K562 (cell line): Measurements from ENCODE around the gene SOAT2. TPM values are rescaled to one million over a fixed set of nuclear protein-coding genes. Genes with fewer than 3 reads are reported as not detected.

ENCODE experiments used
- ATAC-seq: fragments of 200-7000 bp; cut with Tn5 transposase; 3 replicates; pipeline ENCODE4 v1.9.1; 2020; ENCODE audit warnings: moderate library complexity
- BruUV-seq: library from RNA; stranded (reverse); fragments of 400-500 nt; replicated peaks from 2 replicates; lab custom pipeline; 2021; lab: Mats Ljungman, UMichigan
- CTCF ChIA-PET: fragments of 300-600 bp; formaldehyde crosslinking; extraction: SDS; loops from one replicate; lab custom pipeline; 2021; ENCODE audit warnings: low intra/inter-chr PET ratio; lab: Yijun Ruan, JAX
- POLR2A ChIA-PET: fragments of 300-600, 350-650 bp; sonication (Branson Sonifier 250); formaldehyde crosslinking; extraction: SDS; loops from one replicate; lab custom pipeline; 2021; ENCODE audit warnings: antibody characterized with exemption, inconsistent platforms; lab: Yijun Ruan, JAX
- DNase-seq, 4 experiments: peaks; one replicate each; pipeline versions ENCODE4 v3.0.0 to v3.0.0-alpha.2; 2011 to 2018; ENCODE audit warnings: low spot score in 3 of 4, mixed read lengths in 3 of 4; ENCODE audit errors: extremely low read depth in 1 of 4
- FAIRE-seq: peaks from 2 replicates; lab custom pipeline; 2011; peaks lifted over from hg19 to GRCh38; lab: Jason Lieb, UNC
- H2AFZ ChIP-seq: 2 replicates; pipeline ENCODE4 v1.6.0; 2011; ENCODE audit warnings: low read depth, low read length, control low read depth, inconsistent platforms
- H3K27ac ChIP-seq: fragments of 200-600 bp; 3 replicates; pipeline ENCODE4 v1.8.0; 2011; ENCODE audit warnings: low read depth, mild to moderate bottlenecking, control low read depth, inconsistent platforms, low read length, moderate library complexity, mixed read lengths; ENCODE audit errors: extremely low read depth
- H3K27me3 ChIP-seq, 2 experiments: fragments of 300-600 bp in 1 of 2; 2 replicates in 1 of 2; 3 replicates in 1 of 2; pipeline versions ENCODE4 v1.6.0 to v1.8.0; 2011; ENCODE audit warnings: inconsistent platforms in 2 of 2, low read length in 2 of 2, mild to moderate bottlenecking in 1 of 2, mixed read lengths in 1 of 2, moderate library complexity in 1 of 2; ENCODE audit not compliant: control insufficient read depth in 2 of 2, insufficient read depth in 2 of 2
- H3K36me3 ChIP-seq: fragments of 300-600 bp; 3 replicates; pipeline ENCODE4 v1.8.0; 2011; ENCODE audit warnings: mild to moderate bottlenecking, low read length, inconsistent platforms; ENCODE audit not compliant: control insufficient read depth, insufficient read depth
- H3K4me1 ChIP-seq, 2 experiments: fragments of 200-600 bp in 1 of 2; replicated peaks in 1 of 2; 2 replicates in 1 of 2; 3 replicates in 1 of 2; pipeline versions ENCODE4 v1.5.1 to v1.8.0; 2011; ENCODE audit warnings: inconsistent platforms in 2 of 2, low read length in 2 of 2, mild to moderate bottlenecking in 1 of 2, mixed read lengths in 1 of 2, moderate library complexity in 1 of 2; ENCODE audit not compliant: control insufficient read depth in 2 of 2, insufficient read depth in 2 of 2
- H3K4me2 ChIP-seq: 2 replicates; pipeline ENCODE4 v1.6.1; 2011; ENCODE audit warnings: low read length, control low read depth, inconsistent platforms, mixed read lengths; ENCODE audit not compliant: insufficient read depth
- H3K4me3 ChIP-seq: fragments of 200-600 bp; sonication (generic), shearing (Covaris generic); 2 replicates; pipeline ENCODE4 v1.5.1; 2016; ENCODE audit warnings: control low read depth, inconsistent platforms
- H3K79me2 ChIP-seq: fragments of 200-600 bp; 3 replicates; pipeline ENCODE4 v1.8.0; 2011; ENCODE audit warnings: low read length, inconsistent platforms; ENCODE audit not compliant: control insufficient read depth, insufficient read depth
- H3K9ac ChIP-seq, 2 experiments: 2 replicates each; pipeline versions ENCODE4 v1.6.0 to v1.6.1; 2011; ENCODE audit warnings: low read depth in 2 of 2, low read length in 2 of 2, control low read depth in 1 of 2, inconsistent platforms in 1 of 2, mild to moderate bottlenecking in 1 of 2, mixed read lengths in 1 of 2; ENCODE audit not compliant: insufficient read depth in 1 of 2
- H3K9me1 ChIP-seq: one replicate; pipeline ENCODE4 v1.6.0; 2011; ENCODE audit warnings: inconsistent platforms, mild to moderate bottlenecking, low read length, moderate library complexity; ENCODE audit not compliant: control insufficient read depth, insufficient read depth
- H3K9me3 ChIP-seq: replicated peaks from 2 replicates; pipeline ENCODE4 v1.5.1; 2011; ENCODE audit warnings: low read depth, low read length, inconsistent platforms; ENCODE audit not compliant: control insufficient read depth, insufficient read depth
- H4K20me1 ChIP-seq: replicated peaks from 2 replicates; pipeline ENCODE4 v1.6.1; 2011; ENCODE audit warnings: low read length, inconsistent platforms, mixed read lengths; ENCODE audit not compliant: control insufficient read depth, insufficient read depth
- CHD2 ChIP-seq: IDR thresholded peaks from 2 replicates; pipeline ENCODE4 v1.6.1; 2011; ENCODE audit warnings: low read depth, low read length
- FOXP4 ChIP-seq: sonication (generic); formaldehyde crosslinking; IDR thresholded peaks from 2 replicates; pipeline ENCODE4 v1.8.0; 2022; ENCODE audit warnings: mild to moderate bottlenecking, missing genetic modification reagents, borderline replicate concordance
- MED1 ChIP-seq: sonication (generic); formaldehyde crosslinking; IDR thresholded peaks from 2 replicates; pipeline ENCODE4 v1.8.1; 2023; ENCODE audit warnings: missing genetic modification reagents, borderline replicate concordance
- NFIC ChIP-seq: fragments of 450-650 bp; IDR thresholded peaks from 2 replicates; pipeline ENCODE4 v1.6.1; 2017; ENCODE audit warnings: mild to moderate bottlenecking, inconsistent platforms
- PATZ1 ChIP-seq: fragments of 250-450 bp; sonication (Bioruptor Pico); IDR thresholded peaks from 2 replicates; pipeline ENCODE4 v1.5.0; 2020; ENCODE audit warnings: mild to moderate bottlenecking, borderline replicate concordance
- STAT5B ChIP-seq: fragments of 250-450 bp; sonication (Bioruptor Pico); IDR thresholded peaks from 2 replicates; pipeline ENCODE4 v1.8.0; 2021; ENCODE audit warnings: mild to moderate bottlenecking, inconsistent platforms
- XRCC3 ChIP-seq: fragments of 450-650 bp; IDR thresholded peaks from 2 replicates; pipeline ENCODE4 v1.6.1; 2017; ENCODE audit warnings: mild to moderate bottlenecking, moderate library complexity
- ZBTB34 ChIP-seq: fragments of 250-450 bp; sonication (Bioruptor Pico); IDR thresholded peaks from 2 replicates; pipeline ENCODE4 v1.8.0; 2021; ENCODE audit warnings: mild to moderate bottlenecking, moderate library complexity
- ZBTB5 ChIP-seq: fragments of 450-650 bp; IDR thresholded peaks from 2 replicates; pipeline ENCODE4 v1.6.1; 2017; ENCODE audit warnings: antibody characterized with exemption
- ZNF184 ChIP-seq: sonication (generic); formaldehyde crosslinking; IDR thresholded peaks from 2 replicates; pipeline ENCODE4 v1.5.0; 2020; ENCODE audit warnings: missing genetic modification reagents
- ZNF696 ChIP-seq: fragments of 250-450 bp; sonication (Bioruptor Pico); conservative IDR thresholded peaks from 2 replicates; pipeline ENCODE4 v1.4.0; 2020; ENCODE audit warnings: mild to moderate bottlenecking, moderate library complexity
- WGBS: fragments of 100-300 bp; shearing (Covaris generic); methylation state at CpG from one replicate; pipeline ENCODE4 v1.1.6; 2016; ENCODE audit warnings: low coverage, mixed read lengths; ENCODE audit not compliant: insufficient coverage; ENCODE audit errors: missing lambda C conversion rate; 5-methylcytosine and 5-hydroxymethylcytosine counted together
- in situ Hi-C: fragments of 300-500 bp; cut with MboI; formaldehyde crosslinking; loops from 4 replicates; pipeline ENCODE4 v1.15.0; 2018; ENCODE audit warnings: inconsistent platforms, mixed read lengths
- intact Hi-C: fragments of 100-400 bp; cut with micrococcal nuclease; formaldehyde crosslinking; loops from 2 replicates; pipeline ENCODE4 v1.14.2; 2022
- polyA plus RNA-seq, 8 experiments: library from polyadenylated mRNA; depleted of rRNA in 4 of 8; stranded (reverse) in 5 of 8; unstranded in 3 of 8; fragments of >200 nt; fragmentation: Nextera tagmentation in 2 of 8; fragmentation: Illumina TruSeq in 1 of 8; extraction: Ambion mirVana in 2 of 8; extraction: Trizol in 1 of 8; gene quantifications; 2 replicates each; pipeline versions ENCODE4 v1.2.1 to v1.2.3, GENCODE V29; 2011 to 2014; ENCODE audit warnings: inconsistent platforms in 1 of 8, missing spikeins in 1 of 8
- total RNA-seq, 7 experiments: library from RNA; depleted of rRNA in 6 of 7; stranded (reverse); fragments of >200 nt in 6 of 7; fragmentation: Illumina TruSeq in 2 of 7; extraction: Trizol in 2 of 7; gene quantifications; 2 replicates each; pipeline versions ENCODE4 v1.2.1 to v1.2.3, GENCODE V29; 2011 to 2021; ENCODE audit warnings: low replicate concordance in 1 of 7

The SOAT2 gene
- total and polyA plus RNA-seq, 9 of the 15 experiments (the other 6 are each of a cell fraction or from before 2014, with no cell fraction given): 0.04 TPM; not detected in 8

- H3K9ac ChIP-seq: no peak overlapping the region
- intact Hi-C loops: loop anchor here (10.0 kb wide), 1 partner anchor 440 kb away; the partner anchor contains the start of genes NPFF and TARBP2
- FAIRE-seq: no peak
- TF ChIP-seq PATZ1: no peak
- TF ChIP-seq ZBTB34: no peak
- no peak for TF ChIP-seq ZNF184 (CRISPR knock-in tag)
- TF ChIP-seq ZNF696 (CRISPR knock-in tag): no peak
- no peak for TF ChIP-seq ZBTB5
- no peak for TF ChIP-seq NFIC
- no peak for TF ChIP-seq FOXP4 (CRISPR knock-in tag)
- TF ChIP-seq MED1: no peak
- TF ChIP-seq CHD2: no peak
- TF ChIP-seq STAT5B: no peak
- TF ChIP-seq XRCC3: no peak
Observed at GRCh38 chr12:53064613-53065436, 38.5 kb upstream of the SOAT2 start.

More at GRCh38 chr12:53064613-53065436, 38.5 kb upstream of the SOAT2 start:
- H3K4me2 ChIP-seq: no peak overlapping the region
- no peaks in the 10 kb centered on the region for H3K9me1 ChIP-seq
- H3K27ac ChIP-seq: no peak overlapping the region
- ChIA-PET CTCF (interaction anchor here (2.1 kb wide), 1 partner anchor 34 kb away, joined by 49 read pairs; the partner anchor contains the start of gene IGFBP6), POLR2A (interaction anchor here (0.6 to 1.9 kb wide), 7 partner anchors 7 to 122 kb away, joined by 3 to 8 read pairs (median 5); no protein-coding TSS in a partner anchor)
- no peaks in the 10 kb centered on the region for H4K20me1 ChIP-seq
- H3K27me3 ChIP-seq: no peaks in the 10 kb centered on the region; a peak in 1 of 5 replicates
- DNase-seq (no peak), ATAC-seq (no peak)
- no peak overlapping the region for H3K4me3 ChIP-seq
- peaks cover 8 to 26% of the 10 kb centered on the region in 2 experiments; a peak in 4 of 5 replicates for H3K4me1 ChIP-seq
- BruUV-seq: no TSS peak
- peaks cover 8% of the 10 kb centered on the region; the same call in 2 of the 3 replicates for H3K36me3 ChIP-seq
- H3K9me3 ChIP-seq: no peaks in the 10 kb centered on the region
- no peak overlapping the region for H2AFZ ChIP-seq
- H3K79me2 ChIP-seq: no peaks in the 10 kb centered on the region
- WGBS: 87% methylated on average over 6 of the region's 11 CpGs
- in situ Hi-C loops: loop anchor here (5.0 to 10.0 kb wide), 3 partner anchors 37 to 222 kb away; partner anchors contain the start of genes ITGB7 and SOAT2
